A549 (cell line): ENCODE measurements around the gene TOP3B. TPM values are rescaled to one million over a fixed set of nuclear protein-coding genes. Genes with fewer than 3 reads are reported as not detected.

Experiments used
- ATAC-seq, 2 experiments: fragments of 200-7000 bp in 1 of 2; fragments of >200 bp in 1 of 2; cut with Nextera tagmentation in 1 of 2; cut with Tn5 transposase in 1 of 2; 3 replicates each; pipeline versions ENCODE4 v1.8.0 to v1.9.1; 2018 to 2020; ENCODE audit warnings: mild to moderate bottlenecking in 1 of 2, moderate library complexity in 1 of 2
- CTCF ChIA-PET: fragments of 300-600 bp; sonication (Branson Sonifier 250); formaldehyde crosslinking; extraction: SDS; loops from one replicate; lab custom pipeline; 2021; ENCODE audit warnings: antibody characterized with exemption, inconsistent platforms; lab: Yijun Ruan, JAX
- POLR2A ChIA-PET: fragments of 350-600 bp; formaldehyde crosslinking; extraction: SDS; loops from one replicate; lab custom pipeline; 2021; ENCODE audit warnings: antibody characterized with exemption, inconsistent platforms; lab: Yijun Ruan, JAX
- DNase-seq, 2 experiments: peaks; one replicate each; pipeline versions ENCODE4 v3.0.0 to v3.0.0-alpha.2; 2011 to 2016; ENCODE audit warnings: low read depth in 1 of 2, low spot score in 1 of 2
- FAIRE-seq: peaks from 2 replicates; lab custom pipeline; 2011; peaks lifted over from hg19 to GRCh38; lab: Jason Lieb, UNC
- H3K27ac ChIP-seq, 2 experiments: fragments of >200 bp; sonication (Bioruptor Twin); formaldehyde crosslinking; 3 replicates each; pipeline ENCODE4 v1.5.1; 2016 to 2017
- H3K4me1 ChIP-seq: fragments of >200 bp; sonication (Bioruptor Twin); formaldehyde crosslinking; 3 replicates; pipeline ENCODE4 v1.6.1; 2016
- H3K4me2 ChIP-seq: fragments of >200 bp; sonication (Bioruptor Twin); formaldehyde crosslinking; 3 replicates; pipeline ENCODE4 v1.6.1; 2016
- H3K4me3 ChIP-seq: fragments of >200 bp; sonication (Bioruptor Twin); formaldehyde crosslinking; 3 replicates; pipeline ENCODE4 v1.5.1; 2016
- H3K9me3 ChIP-seq: fragments of >200 bp; sonication (Bioruptor Twin); formaldehyde crosslinking; 3 replicates; pipeline ENCODE4 v1.6.1; 2016
- ATOH8 ChIP-seq: fragments of 250-450 bp; sonication (Bioruptor Pico); IDR thresholded peaks from 2 replicates; pipeline ENCODE4 v1.5.0; 2020; ENCODE audit warnings: low read depth, mild to moderate bottlenecking, moderate library complexity
- CBX2 ChIP-seq: fragments of 200-600 bp; sonication (generic); IDR thresholded peaks from 2 replicates; pipeline ENCODE4 v1.6.1; 2016; ENCODE audit warnings: low read depth, mild to moderate bottlenecking, borderline replicate concordance
- CEBPB ChIP-seq, 2 experiments: fragments of >200 bp in 1 of 2; sonication (Bioruptor Twin) in 1 of 2; formaldehyde crosslinking in 1 of 2; IDR thresholded peaks; 2 replicates each; pipeline ENCODE4 v1.6.1; 2012 to 2016
- CHD2 ChIP-seq: fragments of 150-350 bp; IDR thresholded peaks from 2 replicates; pipeline ENCODE4 v1.6.1; 2014; ENCODE audit warnings: low read length; ENCODE audit not compliant: partially characterized antibody
- FOSB ChIP-seq: fragments of 250-450 bp; sonication (Bioruptor Pico); IDR thresholded peaks from 2 replicates; pipeline ENCODE4 v1.5.0; 2020; ENCODE audit warnings: mild to moderate bottlenecking, moderate library complexity
- FOSL2 ChIP-seq, 2 experiments: fragments of 450-650 bp in 1 of 2; fragments of >200 bp in 1 of 2; sonication (Bioruptor Twin) in 1 of 2; formaldehyde crosslinking; IDR thresholded peaks; 2 replicates each; pipeline versions ENCODE4 v1.5.0 to v1.6.1; 2016 to 2020; ENCODE audit warnings: mild to moderate bottlenecking in 1 of 2, moderate library complexity in 1 of 2
- HDAC2 ChIP-seq: fragments of 200-600 bp; sonication (generic); IDR thresholded peaks from 2 replicates; pipeline ENCODE4 v1.6.1; 2016
- HEYL ChIP-seq: fragments of 250-450 bp; sonication (Bioruptor Pico); IDR thresholded peaks from 2 replicates; pipeline ENCODE4 v1.8.0; 2021; ENCODE audit warnings: mild to moderate bottlenecking, moderate library complexity
- HMGXB4 ChIP-seq: fragments of 250-450 bp; sonication (Bioruptor Pico); IDR thresholded peaks from 2 replicates; pipeline ENCODE4 v1.5.0; 2021; ENCODE audit warnings: mild to moderate bottlenecking, moderate library complexity, borderline replicate concordance
- HOXB13 ChIP-seq: fragments of 250-450 bp; sonication (Bioruptor Pico); IDR thresholded peaks from 2 replicates; pipeline ENCODE4 v1.5.0; 2020; ENCODE audit warnings: low read depth, mild to moderate bottlenecking, moderate library complexity
- KDM1A ChIP-seq: fragments of 200-600 bp; sonication (generic); IDR thresholded peaks from 2 replicates; pipeline ENCODE4 v1.6.1; 2016; ENCODE audit warnings: low read depth, mild to moderate bottlenecking
- KDM5A ChIP-seq: fragments of 200-600 bp; sonication (generic); IDR thresholded peaks from 2 replicates; pipeline ENCODE4 v1.6.1; 2016; ENCODE audit warnings: antibody characterized with exemption, mild to moderate bottlenecking
- NPAS2 ChIP-seq: fragments of 250-450 bp; sonication (Bioruptor Pico); IDR thresholded peaks from 2 replicates; pipeline ENCODE4 v1.8.0; 2022; ENCODE audit warnings: mild to moderate bottlenecking, moderate library complexity, borderline replicate concordance
- RAD21 ChIP-seq, 2 experiments: fragments of >200 bp in 1 of 2; sonication (Bioruptor Twin) in 1 of 2; formaldehyde crosslinking in 1 of 2; IDR thresholded peaks in 1 of 2; conservative IDR thresholded peaks in 1 of 2; 2 replicates in 1 of 2; 3 replicates in 1 of 2; pipeline ENCODE4 v1.6.1; 2012 to 2018; ENCODE audit warnings: inconsistent platforms in 1 of 2
- REST ChIP-seq: fragments of 200-600 bp; sonication (generic); IDR thresholded peaks from 2 replicates; pipeline ENCODE4 v1.6.1; 2016; ENCODE audit warnings: antibody characterized with exemption, mild to moderate bottlenecking, moderate library complexity
- RNF2 ChIP-seq: fragments of 200-600 bp; sonication (generic); IDR thresholded peaks from 2 replicates; pipeline ENCODE4 v1.6.1; 2016; ENCODE audit warnings: low read depth, mild to moderate bottlenecking, antibody characterized with exemption, moderate library complexity, borderline replicate concordance
- SMC3 ChIP-seq: fragments of >200 bp; sonication (Bioruptor Twin); formaldehyde crosslinking; IDR thresholded peaks from 3 replicates; pipeline ENCODE4 v1.6.1; 2018; ENCODE audit warnings: inconsistent platforms
- TFCP2L1 ChIP-seq: fragments of 250-450 bp; sonication (Bioruptor Pico); IDR thresholded peaks from 2 replicates; pipeline ENCODE4 v1.5.0; 2021; ENCODE audit warnings: mild to moderate bottlenecking
- USF2 ChIP-seq: fragments of 450-650 bp; IDR thresholded peaks from 2 replicates; pipeline ENCODE4 v1.6.1; 2014; ENCODE audit warnings: antibody characterized with exemption
- ZNF302 ChIP-seq: fragments of 250-450 bp; sonication (Bioruptor Pico); IDR thresholded peaks from 2 replicates; pipeline ENCODE4 v1.9.0; 2021; ENCODE audit warnings: inconsistent platforms, mild to moderate bottlenecking, moderate library complexity
- WGBS: methylation state at CpG from one replicate; pipeline ENCODE4 v1.1.6; 2017; ENCODE audit errors: missing lambda C conversion rate; 5-methylcytosine and 5-hydroxymethylcytosine counted together
- polyA plus RNA-seq, 4 experiments: library from polyadenylated mRNA; depleted of rRNA in 3 of 4; stranded (reverse); fragments of >200 nt; fragmentation: RNase III in 1 of 4; extraction: RNeasy Plus Mini Kit Qiagen cat#74134 plus additional on column Dnase treatment in 1 of 4; gene quantifications; 2 replicates in 3 of 4; 3 replicates in 1 of 4; pipeline ENCODE4 v1.2.3, GENCODE V29; 2011 to 2017

The TOP3B gene
- polyA plus RNA-seq, 2 of the 4 experiments (the other 2 are of a cell fraction): 11.5 to 19.8 TPM

DNA sequence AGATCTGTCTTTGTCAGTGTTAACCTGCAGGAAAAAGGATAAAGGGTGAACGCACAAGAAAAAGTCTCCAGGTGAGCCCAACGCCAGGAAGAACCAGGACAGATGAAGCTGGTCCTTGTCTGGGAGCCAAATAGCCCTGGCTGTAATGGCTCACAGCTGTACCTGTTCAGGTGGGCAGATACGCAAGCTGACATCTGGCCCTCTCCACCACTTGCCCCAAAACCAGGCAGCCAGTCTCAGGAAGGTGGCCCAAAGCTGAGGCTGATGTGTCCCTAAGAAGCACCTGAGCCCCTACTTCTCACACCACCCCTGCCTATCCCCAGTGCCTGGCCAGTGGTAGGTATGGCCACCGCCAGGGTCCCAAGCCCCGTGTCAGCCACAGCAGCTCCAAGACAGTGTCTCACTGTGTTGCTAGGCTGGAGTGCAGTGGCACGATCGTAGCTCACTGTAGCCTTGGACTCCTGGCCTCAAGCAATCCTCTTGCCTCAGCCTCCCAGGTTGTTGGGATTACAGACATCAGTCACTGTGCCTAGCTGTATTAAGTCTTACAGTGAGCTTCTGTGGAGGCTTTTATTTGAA is 14.8 kb downstream of the TOP3B start:
- Histone ChIP-seq H3K4me2 (no peak overlapping the region), H3K4me3 (no peak overlapping the region), H3K4me1 (no peaks in the 10 kb centered on the region), H3K9me3 (no peaks in the 10 kb centered on the region), H3K27ac (no peak overlapping the region)
- ChIA-PET POLR2A (no interaction called here), CTCF (interaction anchor here (0.7 to 4.2 kb wide), 3 partner anchors 15 to 254 kb away, joined by 3 to 21 read pairs (median 3); partner anchors contain the start of gene PPM1F)
- ATAC-seq (no peak), FAIRE-seq (no peak), DNase-seq (no peak)
- WGBS: 90% methylated on average over 5 of the region's 7 CpGs
- TF ChIP-seq FOSB (CRISPR knock-in tag) (no peak), RAD21 (conservative IDR thresholded peaks at IDR 0.05 in 1 of 2, IDR thresholded peaks at IDR 0.05 in 1 of 2) (no peak), HOXB13 (CRISPR knock-in tag) (no peak), CBX2 (no peak), ZNF302 (no peak), FOSL2 (IDR thresholded peaks at IDR 0.05) (no peak), FOSL2 (CRISPR knock-in tag; IDR thresholded peaks at IDR 0.05) (no peak), TFCP2L1 (CRISPR knock-in tag) (no peak), KDM1A (no peak), NPAS2 (no peak), RNF2 (no peak), USF2 (no peak), CHD2 (no peak), SMC3 (no peak), CEBPB (IDR thresholded peaks at IDR 0.05) (no peak), REST (no peak), HEYL (CRISPR knock-in tag) (no peak), HMGXB4 (no peak), ATOH8 (CRISPR knock-in tag) (no peak), KDM5A (no peak), HDAC2 (no peak)
